Neural crest cell (in vitro differentiated cells): Measurements from ENCODE around the gene SCN7A. TPM values are rescaled to one million over a fixed set of nuclear protein-coding genes. Genes with fewer than 3 reads are reported as not detected.

Experiments used
- DNase-seq: peaks from one replicate; pipeline ENCODE4 v3.0.0; 2021; ENCODE audit warnings: low read depth, mixed read lengths, low spot score
- H3K27ac Mint-ChIP-seq: one replicate; pipeline ENCODE4 v1.8.0; 2021; ENCODE audit warnings: mild to moderate bottlenecking, mixed read lengths; ENCODE audit not compliant: unreplicated experiment
- H3K27me3 Mint-ChIP-seq: 2 replicates; pipeline ENCODE4 v1.8.0; 2021; ENCODE audit warnings: low read depth, mild to moderate bottlenecking, mixed read lengths
- H3K36me3 Mint-ChIP-seq: 2 replicates; pipeline ENCODE4 v1.8.0; 2021; ENCODE audit warnings: low read depth, mild to moderate bottlenecking, mixed read lengths
- H3K4me1 Mint-ChIP-seq: 2 replicates; pipeline ENCODE4 v1.8.0; 2021; ENCODE audit warnings: mixed read lengths
- H3K4me3 Mint-ChIP-seq: one replicate; pipeline ENCODE4 v1.8.0; 2021; ENCODE audit warnings: mild to moderate bottlenecking, mixed read lengths
- H3K9me3 Mint-ChIP-seq: 2 replicates; pipeline ENCODE4 v1.8.0; 2021; ENCODE audit warnings: mixed read lengths
- CTCF ChIP-seq: fragments of 200-600 bp; sonication (generic); conservative IDR thresholded peaks from 2 replicates; pipeline ENCODE4 v1.5.0; 2021; ENCODE audit warnings: antibody characterized with exemption, mild to moderate bottlenecking
- total RNA-seq: library from RNA; stranded (reverse); gene quantifications from 2 replicates; pipeline ENCODE4 v1.2.1, GENCODE V29; 2021

The SCN7A gene
- total RNA-seq, 1 donor from 2014 or later: 0.40 TPM

- no peaks in the 10 kb centered on the region for H3K36me3 Mint-ChIP-seq
- H3K27me3 Mint-ChIP-seq: peaks cover 41% of the 10 kb centered on the region
- no peak for TF ChIP-seq CTCF
- no peak for DNase-seq
- H3K4me1 Mint-ChIP-seq: peaks cover 12% of the 10 kb centered on the region
- no peak overlapping the region for H3K27ac Mint-ChIP-seq
- H3K4me3 Mint-ChIP-seq: no peak overlapping the region
- H3K9me3 Mint-ChIP-seq: no peaks in the 10 kb centered on the region
Measured at GRCh38 chr2:166380615-166381014, 113.4 kb downstream of the SCN7A start.

DNA sequence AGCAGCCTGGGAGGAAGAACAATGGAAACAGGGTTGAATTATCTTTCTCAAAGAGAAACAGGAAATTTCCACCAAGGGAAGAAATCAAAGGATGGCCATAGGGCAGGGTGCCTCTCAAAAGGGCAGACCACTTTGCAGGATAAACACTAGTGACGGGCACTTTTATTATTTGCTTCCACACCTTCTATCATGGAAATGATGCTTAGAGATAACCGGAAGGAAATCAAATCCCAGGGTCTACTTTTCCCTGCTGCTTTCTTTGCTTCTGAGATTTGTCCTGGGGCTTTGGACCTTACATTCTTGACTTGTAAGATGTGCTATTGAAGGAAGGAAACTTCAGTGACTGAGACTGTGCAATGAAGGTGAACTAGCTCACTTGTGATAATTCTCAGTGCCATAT is 117.2 kb downstream of the SCN7A start:
- Mint-ChIP-seq H3K36me3 (no peaks in the 10 kb centered on the region), H3K27ac (no peak overlapping the region), H3K9me3 (no peaks in the 10 kb centered on the region), H3K27me3 (peaks cover 66% of the 10 kb centered on the region), H3K4me3 (peak overlapping the region; percentile 95), H3K4me1 (peaks cover 22% of the 10 kb centered on the region)
- no peak for TF ChIP-seq CTCF
- DNase-seq: no peak

DNA sequence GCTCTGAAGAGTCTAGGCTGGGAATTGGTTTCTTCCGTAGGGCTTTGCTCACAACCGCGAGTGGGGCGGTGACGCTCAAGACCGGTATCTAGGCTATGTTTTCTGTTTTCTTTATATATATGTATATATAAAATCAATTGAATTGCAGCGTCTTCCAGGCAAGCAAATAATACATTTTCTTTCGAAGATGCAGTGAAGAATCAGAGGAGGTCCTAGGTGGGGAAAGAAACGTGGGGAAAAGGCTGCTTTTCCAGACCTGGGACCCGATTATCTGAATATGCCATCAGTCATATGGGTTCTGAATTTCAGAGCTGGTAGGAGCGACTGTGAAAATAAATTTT is 117.6 kb downstream of the SCN7A start:
- Mint-ChIP-seq H3K9me3 (no peaks in the 10 kb centered on the region), H3K27ac (no peak overlapping the region), H3K27me3 (peaks cover 70% of the 10 kb centered on the region)

GRCh38 chr2:166375736-166376487 is 118.1 kb downstream of the SCN7A start, which contains the start of gene SCN9A:
TSS of gene SCN9A (minus strand) at chr2:166375944. CDS start at chr2:166311756, 64,188 bp downstream.
- peak; percentile 31 for TF ChIP-seq CTCF
- H3K9me3 Mint-ChIP-seq: no peaks in the 10 kb centered on the region
- H3K36me3 Mint-ChIP-seq: no peaks in the 10 kb centered on the region
- H3K4me3 Mint-ChIP-seq: peak within 1 kb of the TSS; percentile 95
- H3K27ac Mint-ChIP-seq: peak within 1 kb of the TSS; percentile 79
- H3K27me3 Mint-ChIP-seq: peaks cover 71% of the 10 kb centered on the region
- H3K4me1 Mint-ChIP-seq: peaks cover 22% of the 10 kb centered on the region
- peak; percentile 68 for DNase-seq

More for the DNA sequence above, 117.6 kb downstream of the SCN7A start:
- Mint-ChIP-seq H3K4me3 (peak overlapping the region; percentile 95), H3K4me1 (peaks cover 22% of the 10 kb centered on the region), H3K36me3 (no peaks in the 10 kb centered on the region)
- no peak for DNase-seq
- TF ChIP-seq CTCF: no peak

DNA sequence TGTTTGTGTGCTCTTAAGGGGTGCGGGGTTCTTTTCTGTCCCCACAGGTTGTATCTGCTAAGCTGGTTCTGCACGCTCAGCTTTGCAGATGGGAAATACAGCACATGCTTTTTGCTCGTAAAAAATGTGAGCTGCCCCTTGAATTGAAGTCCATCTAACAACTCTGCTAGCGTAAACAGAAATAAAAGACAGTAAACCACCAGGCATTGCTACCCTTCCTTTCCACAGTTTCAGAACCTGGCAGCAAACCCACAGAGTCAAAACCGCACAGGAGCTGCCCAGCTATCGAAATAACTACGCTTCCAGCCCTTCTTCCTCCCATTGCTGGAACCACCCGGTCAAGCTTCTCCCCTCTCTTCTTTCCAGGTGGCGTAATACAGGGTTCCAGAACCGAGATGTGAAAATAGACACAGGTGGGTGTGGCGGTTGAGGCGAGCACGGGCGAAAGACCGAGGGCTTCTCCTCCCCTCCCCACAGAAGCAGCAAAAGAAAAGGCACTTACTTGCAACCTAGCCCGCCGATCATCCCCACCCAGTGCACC is 118.8 kb downstream of the SCN7A start:
- Mint-ChIP-seq H3K27ac (no peak overlapping the region), H3K9me3 (no peaks in the 10 kb centered on the region), H3K27me3 (peaks cover 69% of the 10 kb centered on the region), H3K36me3 (no peaks in the 10 kb centered on the region), H3K4me3 (peak overlapping the region; percentile 95), H3K4me1 (peaks cover 22% of the 10 kb centered on the region)
- DNase-seq: no peak
- no peak for TF ChIP-seq CTCF
